Trophoblast cell (in vitro differentiated cells and primary cell): ENCODE results near the gene FAM83E.
"Not testable (repeated sequence)": the region's sequence is repeated elsewhere in the genome, so short reads cannot be mapped to it uniquely, and the experiment has no call there.

Experiments used
- DNase-seq, 2 donors: peaks; one replicate each; pipeline ENCODE4 v3.0.0-alpha.2; 2016
- H2AFZ ChIP-seq: 2 replicates; pipeline ENCODE4 v1.6.1; 2013; ENCODE audit warnings: low read length, moderate library complexity, mild to moderate bottlenecking; ENCODE audit not compliant: insufficient read depth, poor library complexity
- H2AK5ac ChIP-seq: 2 replicates; pipeline ENCODE4 v1.6.1; 2013; ENCODE audit warnings: mild to moderate bottlenecking, low read length
- H2BK120ac ChIP-seq: 2 replicates; pipeline ENCODE4 v1.6.1; 2013; ENCODE audit warnings: low read length, mild to moderate bottlenecking, moderate library complexity; ENCODE audit not compliant: insufficient read depth, poor library complexity
- H2BK12ac ChIP-seq: 2 replicates; pipeline ENCODE4 v1.6.1; 2013; ENCODE audit warnings: mild to moderate bottlenecking, low read length, moderate library complexity
- H2BK5ac ChIP-seq: 2 replicates; pipeline ENCODE4 v1.6.1; 2013; ENCODE audit warnings: low read length, low read depth, moderate library complexity, mild to moderate bottlenecking; ENCODE audit not compliant: poor library complexity
- H3K14ac ChIP-seq: 2 replicates; pipeline ENCODE4 v1.6.1; 2013; ENCODE audit warnings: mild to moderate bottlenecking, low read length
- H3K18ac ChIP-seq: 2 replicates; pipeline ENCODE4 v1.6.1; 2013; ENCODE audit warnings: mild to moderate bottlenecking, low read length
- H3K23ac ChIP-seq: 2 replicates; pipeline ENCODE4 v1.6.1; 2013; ENCODE audit warnings: low read length
- H3K27ac ChIP-seq: 2 replicates; pipeline ENCODE4 v1.5.1; 2013; ENCODE audit warnings: low read depth, mild to moderate bottlenecking, inconsistent platforms, low read length, moderate library complexity
- H3K27me3 ChIP-seq: 2 replicates; pipeline ENCODE4 v1.6.1; 2013; ENCODE audit warnings: inconsistent platforms, mild to moderate bottlenecking, low read length, moderate library complexity; ENCODE audit not compliant: insufficient read depth
- H3K36me3 ChIP-seq, 2 experiments: 1 replicate in 1 of 2; 2 replicates in 1 of 2; pipeline ENCODE4 v1.6.1; 2013; ENCODE audit warnings: low read length in 2 of 2, mild to moderate bottlenecking in 2 of 2, moderate library complexity in 1 of 2; ENCODE audit not compliant: insufficient read depth in 2 of 2, control insufficient read depth in 1 of 2
- H3K4ac ChIP-seq: 2 replicates; pipeline ENCODE4 v1.6.1; 2013; ENCODE audit warnings: low read depth, mild to moderate bottlenecking, low read length, moderate library complexity
- H3K4me1 ChIP-seq, 2 experiments: 1 replicate in 1 of 2; 2 replicates in 1 of 2; pipeline ENCODE4 v1.6.1; 2013; ENCODE audit warnings: low read length in 2 of 2, mild to moderate bottlenecking in 2 of 2, moderate library complexity in 1 of 2; ENCODE audit not compliant: insufficient read depth in 2 of 2, control insufficient read depth in 1 of 2
- H3K4me2 ChIP-seq: 2 replicates; pipeline ENCODE4 v1.6.1; 2013; ENCODE audit warnings: inconsistent platforms, mild to moderate bottlenecking, low read length, moderate library complexity
- H3K4me3 ChIP-seq: 2 replicates; pipeline ENCODE4 v1.5.1; 2013; ENCODE audit warnings: mild to moderate bottlenecking, low read depth, low read length, inconsistent platforms
- H3K79me1 ChIP-seq: one replicate; pipeline ENCODE4 v1.6.1; 2013; ENCODE audit warnings: low read length
- H3K79me2 ChIP-seq: 2 replicates; pipeline ENCODE4 v1.6.1; 2013; ENCODE audit warnings: low read length, mild to moderate bottlenecking; ENCODE audit not compliant: control insufficient read depth, insufficient read depth, poor library complexity
- H3K9ac ChIP-seq: 2 replicates; pipeline ENCODE4 v1.6.1; 2013; ENCODE audit warnings: mild to moderate bottlenecking, low read length
- H3K9me3 ChIP-seq: 2 replicates; pipeline ENCODE4 v1.6.1; 2013; ENCODE audit warnings: low read depth, mild to moderate bottlenecking, control low read depth, inconsistent platforms, low read length; ENCODE audit not compliant: insufficient read depth
- H4K12ac ChIP-seq: 2 replicates; pipeline ENCODE4 v1.6.1; 2013; ENCODE audit warnings: low read depth, mild to moderate bottlenecking, low read length, moderate library complexity
- H4K8ac ChIP-seq: 2 replicates; pipeline ENCODE4 v1.6.1; 2013; ENCODE audit warnings: low read depth, mild to moderate bottlenecking, low read length, moderate library complexity
- H4K91ac ChIP-seq: one replicate; pipeline ENCODE4 v1.6.1; 2013; ENCODE audit warnings: low read depth, mild to moderate bottlenecking, low read length, moderate library complexity
- WGBS: extraction: QIAGEN DNeasy Blood & Tissue Kit; methylation state at CpG from one replicate; pipeline ENCODE4 v1.1.7; 2013; ENCODE audit warnings: missing lambda C conversion rate; ENCODE audit not compliant: insufficient read length, insufficient coverage; ENCODE audit errors: extremely low coverage; 5-methylcytosine and 5-hydroxymethylcytosine counted together

Gene FAM83E

DNA sequence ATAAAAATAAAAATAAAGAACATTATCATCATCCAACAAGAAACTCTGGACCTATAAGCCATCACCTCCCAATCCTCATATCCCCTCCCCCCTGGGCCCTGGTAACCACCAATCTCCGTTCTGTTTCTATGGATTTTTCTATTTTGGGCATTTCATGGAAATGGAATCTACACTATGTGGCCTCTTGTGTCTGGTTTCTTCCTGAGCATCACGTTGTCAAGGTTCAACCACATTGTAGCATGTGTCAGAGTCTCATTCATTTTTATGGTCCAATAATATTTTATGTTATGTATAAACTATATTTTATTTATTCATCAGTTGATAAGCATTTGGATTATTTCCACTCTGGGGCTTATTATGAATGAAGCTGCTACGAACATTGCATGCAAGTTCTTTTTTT is 36.0 kb downstream of the FAM83E start:
- Histone ChIP-seq H3K18ac (no peak overlapping the region), H3K79me1 (no peaks in the 10 kb centered on the region), H3K14ac (no peak overlapping the region), H3K27me3 (no peaks in the 10 kb centered on the region), H2BK12ac (no peak overlapping the region), H2AK5ac (no peak overlapping the region), H3K4me3 (no peak overlapping the region), H3K9me3 (no peaks in the 10 kb centered on the region), H3K23ac (no peak overlapping the region), H3K4ac (no peak overlapping the region), H3K79me2 (no peaks in the 10 kb centered on the region), H4K91ac (no peak overlapping the region), H3K4me2 (no peak overlapping the region), H2BK120ac (no peak overlapping the region), H3K4me1 (no peaks in the 10 kb centered on the region), H2BK5ac (no peak overlapping the region), H4K8ac (no peak overlapping the region), H4K12ac (no peak overlapping the region), H3K36me3 (no peaks in the 10 kb centered on the region), H3K27ac (no peak overlapping the region), H2AFZ (no peak overlapping the region), H3K9ac (no peak overlapping the region)
- no CpG with 5 or more reads among the region's 3 CpGs for WGBS
- peak in 1 of 2 donors; percentile 43 for DNase-seq

- H3K4me1 ChIP-seq, H3K79me1 ChIP-seq, H3K9ac ChIP-seq, H2BK120ac ChIP-seq, H2BK12ac ChIP-seq, H4K8ac ChIP-seq, H3K14ac ChIP-seq, H4K12ac ChIP-seq, H4K91ac ChIP-seq, H3K4ac ChIP-seq, H2BK5ac ChIP-seq, H3K4me2 ChIP-seq, H3K27ac ChIP-seq, H3K79me2 ChIP-seq, H3K36me3 ChIP-seq, H3K23ac ChIP-seq, H2AFZ ChIP-seq, H3K4me3 ChIP-seq, H3K27me3 ChIP-seq, DNase-seq, H3K9me3 ChIP-seq, H2AK5ac ChIP-seq, H3K18ac ChIP-seq: not testable (repeated sequence)
- no CpG with 5 or more reads among the region's 7 CpGs for WGBS
Observed at GRCh38 chr19:48577908-48578307, 37.0 kb downstream of the FAM83E start.

DNA sequence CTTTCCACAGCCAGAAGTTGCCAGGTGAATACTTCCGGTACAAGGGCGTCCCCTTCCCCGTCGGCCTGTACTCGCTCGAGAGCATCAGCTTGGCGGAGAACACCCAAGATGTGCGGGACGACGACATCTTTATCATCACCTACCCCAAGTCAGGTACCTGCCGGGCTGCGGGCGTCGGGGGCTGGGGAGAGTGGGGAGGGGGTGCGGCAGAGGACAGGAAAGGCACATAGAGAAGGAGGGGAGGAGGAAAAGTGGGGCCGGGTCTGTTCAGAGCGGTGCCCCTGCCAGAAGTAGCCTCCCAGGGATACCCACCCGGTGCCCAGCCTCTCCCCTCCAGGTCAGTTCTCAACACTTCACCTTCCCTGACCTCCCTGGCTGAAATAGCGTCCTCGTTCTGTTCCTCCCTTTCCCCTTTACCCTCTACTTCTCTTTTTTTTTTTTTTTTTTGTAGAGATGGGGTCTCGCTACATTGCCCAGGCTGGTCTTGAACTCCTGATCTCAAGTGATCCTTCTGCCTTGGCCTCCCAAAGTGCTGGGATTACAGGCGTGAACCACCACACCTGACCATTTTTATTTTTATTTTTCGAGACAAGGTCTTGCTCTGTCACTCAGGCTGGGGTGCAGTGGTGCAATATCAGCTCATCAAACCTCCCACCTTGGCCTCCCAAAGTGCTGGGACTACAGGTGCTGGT is 38.8 kb downstream of the FAM83E start:
- WGBS, result no CpG with 5 or more reads among the region's 23 CpGs
- H2BK120ac ChIP-seq, result no peak overlapping the region
- no peak overlapping the region for H3K4me2 ChIP-seq
- no peak for DNase-seq
- peak overlapping the region; percentile 62 for H4K91ac ChIP-seq
- no peak overlapping the region for H2BK12ac ChIP-seq
- H3K27me3 ChIP-seq, result no peaks in the 10 kb centered on the region
- H3K4me3 ChIP-seq, result no peak overlapping the region
- no peak overlapping the region for H3K14ac ChIP-seq
- no peak overlapping the region for H3K23ac ChIP-seq
- H3K4me1 ChIP-seq, result peaks cover 9 to 12% of the 10 kb centered on the region in 2 experiments
- no peak overlapping the region for H3K9ac ChIP-seq
- no peak overlapping the region for H3K4ac ChIP-seq
- H4K12ac ChIP-seq, result no peak overlapping the region
- peak overlapping the region; percentile 22 for H2AK5ac ChIP-seq
- H3K36me3 ChIP-seq, result no peaks in the 10 kb centered on the region
- H3K79me1 ChIP-seq, result peaks cover 3% of the 10 kb centered on the region
- H3K27ac ChIP-seq, result no peak overlapping the region
- H2AFZ ChIP-seq, result no peak overlapping the region
- no peak overlapping the region for H4K8ac ChIP-seq
- H3K79me2 ChIP-seq, result peaks cover 2% of the 10 kb centered on the region
- H2BK5ac ChIP-seq, result no peak overlapping the region
- H3K9me3 ChIP-seq, result no peaks in the 10 kb centered on the region
- no peak overlapping the region for H3K18ac ChIP-seq

DNA sequence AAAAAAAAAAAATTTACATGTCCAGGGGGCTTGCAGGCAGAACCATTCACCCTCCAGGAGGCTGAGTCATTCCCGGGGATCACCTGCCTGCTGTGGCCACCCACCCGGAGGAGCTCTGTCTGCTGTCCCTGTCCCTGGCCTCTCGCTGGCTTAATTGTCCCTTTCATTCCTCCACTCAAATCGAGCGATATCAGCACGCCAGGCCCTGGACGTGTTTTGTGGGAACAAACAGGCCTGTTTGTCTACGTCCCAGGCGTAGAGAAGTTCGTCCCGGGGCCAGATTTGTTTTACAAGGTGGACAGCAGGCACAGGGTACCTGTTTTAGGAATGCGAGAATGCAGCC is 41.7 kb downstream of the FAM83E start:
- peak overlapping the region; percentile 82 for H2BK12ac ChIP-seq
- H3K36me3 ChIP-seq, result no peaks in the 10 kb centered on the region
- H4K12ac ChIP-seq, result no peak overlapping the region
- H3K4ac ChIP-seq, result no peak overlapping the region
- H3K9ac ChIP-seq, result no peak overlapping the region
- H3K18ac ChIP-seq, result no peak overlapping the region
- H4K91ac ChIP-seq, result peak overlapping the region; percentile 73
- H3K27ac ChIP-seq, result no peak overlapping the region
- H3K9me3 ChIP-seq, result no peaks in the 10 kb centered on the region
- H3K4me1 ChIP-seq, result peaks cover 16 to 17% of the 10 kb centered on the region in 2 experiments
- no peak overlapping the region for H2AFZ ChIP-seq
- no peak overlapping the region for H3K23ac ChIP-seq
- H3K79me2 ChIP-seq, result peaks cover 5% of the 10 kb centered on the region
- H3K79me1 ChIP-seq, result peaks cover 7% of the 10 kb centered on the region
- no peak overlapping the region for H3K14ac ChIP-seq
- H3K4me2 ChIP-seq, result no peak overlapping the region
- H4K8ac ChIP-seq, result peak overlapping the region; percentile 2
- H2BK5ac ChIP-seq, result no peak overlapping the region
- DNase-seq, result peak in 1 of 2 donors; percentile 9
- no CpG with 5 or more reads among the region's 12 CpGs for WGBS
- H2AK5ac ChIP-seq, result peak overlapping the region; percentile 85
- H3K27me3 ChIP-seq, result no peaks in the 10 kb centered on the region
- no peak overlapping the region for H3K4me3 ChIP-seq
- peak overlapping the region; percentile 4 for H2BK120ac ChIP-seq
